ENCODE results near the gene LRBA.

- TF ChIP-seq CTCF (IDR thresholded peaks at IDR 0.05; ENCODE audit: low read length): no peak
- TF ChIP-seq EZH2 (optimal IDR thresholded peaks at IDR 0.05; ENCODE audit: low read depth, low read length): no peak
Observed at GRCh38 chr4:150514709-150515108, 500.4 kb downstream of the LRBA start.

All from MM.1S (cell line).